Spleen (tissue), 7 donors: ENCODE results near the gene KDM6B.

Experiments used
- POLR2A ChIP-seq, 3 donors: fragments of 450-650 bp; IDR thresholded peaks; one replicate each; pipeline ENCODE4 v1.5.1; 2017; ENCODE audit warnings: antibody characterized with exemption in 3 of 3, mild to moderate bottlenecking in 1 of 3
- POLR2AphosphoS5 ChIP-seq, 3 donors: sonication (generic); formaldehyde crosslinking; IDR thresholded peaks; one replicate each; pipeline ENCODE4 v1.5.1; 2017; ENCODE audit warnings: antibody characterized with exemption in 3 of 3
- TF ChIP-seq, protein P1 (sequence below), 11 experiments: fragments of 200-600 bp in 7 of 11; fragments of 450-650 bp in 4 of 11; sonication (generic) in 4 of 11; IDR thresholded peaks in 8 of 11; conservative IDR thresholded peaks in 3 of 11; 1 replicate in 7 of 11; 2 replicates in 4 of 11; pipeline versions ENCODE4 v1.4.0 to v1.8.0; 2016 to 2021; ENCODE audit warnings: antibody characterized with exemption in 11 of 11, inconsistent platforms in 4 of 11, mild to moderate bottlenecking in 1 of 11
- donor health status: DM: no; HTN: no; CAD: no; lungs with moderate emphysema.
- donor health status: DM: no; HTN: no; CAD: no.
- donor health status: DM: no; HTN: no; CAD: no.

GRCh38 chr17:7833011-7833794 lies 814 bp upstream of the KDM6B start:
- TF ChIP-seq POLR2A (IDR thresholded peaks at IDR 0.05) (no peak), POLR2AphosphoS5 (IDR thresholded peaks at IDR 0.05) (no peak)
- TF ChIP-seq, protein P1, sequence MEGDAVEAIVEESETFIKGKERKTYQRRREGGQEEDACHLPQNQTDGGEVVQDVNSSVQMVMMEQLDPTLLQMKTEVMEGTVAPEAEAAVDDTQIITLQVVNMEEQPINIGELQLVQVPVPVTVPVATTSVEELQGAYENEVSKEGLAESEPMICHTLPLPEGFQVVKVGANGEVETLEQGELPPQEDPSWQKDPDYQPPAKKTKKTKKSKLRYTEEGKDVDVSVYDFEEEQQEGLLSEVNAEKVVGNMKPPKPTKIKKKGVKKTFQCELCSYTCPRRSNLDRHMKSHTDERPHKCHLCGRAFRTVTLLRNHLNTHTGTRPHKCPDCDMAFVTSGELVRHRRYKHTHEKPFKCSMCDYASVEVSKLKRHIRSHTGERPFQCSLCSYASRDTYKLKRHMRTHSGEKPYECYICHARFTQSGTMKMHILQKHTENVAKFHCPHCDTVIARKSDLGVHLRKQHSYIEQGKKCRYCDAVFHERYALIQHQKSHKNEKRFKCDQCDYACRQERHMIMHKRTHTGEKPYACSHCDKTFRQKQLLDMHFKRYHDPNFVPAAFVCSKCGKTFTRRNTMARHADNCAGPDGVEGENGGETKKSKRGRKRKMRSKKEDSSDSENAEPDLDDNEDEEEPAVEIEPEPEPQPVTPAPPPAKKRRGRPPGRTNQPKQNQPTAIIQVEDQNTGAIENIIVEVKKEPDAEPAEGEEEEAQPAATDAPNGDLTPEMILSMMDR (IDR thresholded peaks at IDR 0.05 in 8 of 11, conservative IDR thresholded peaks at IDR 0.05 in 3 of 11) = no peak
